Vagina (tissue), 2 donors: ENCODE data around the gene TAF4B.

Experiments
- POLR2A ChIP-seq, 2 donors: fragments of 450-650 bp; IDR thresholded peaks; one replicate each; pipeline ENCODE4 v1.6.1; 2017; ENCODE audit warnings: antibody characterized with exemption in 2 of 2, mild to moderate bottlenecking in 2 of 2, moderate library complexity in 2 of 2
- TF ChIP-seq, protein P1 (sequence below), 3 experiments: fragments of 450-650 bp in 2 of 3; fragments of 200-600 bp in 1 of 3; sonication (generic) in 1 of 3; IDR thresholded peaks; one replicate each; pipeline ENCODE4 v1.5.1; 2017 to 2019; ENCODE audit warnings: antibody characterized with exemption in 3 of 3, mild to moderate bottlenecking in 2 of 3, moderate library complexity in 2 of 3

DNA sequence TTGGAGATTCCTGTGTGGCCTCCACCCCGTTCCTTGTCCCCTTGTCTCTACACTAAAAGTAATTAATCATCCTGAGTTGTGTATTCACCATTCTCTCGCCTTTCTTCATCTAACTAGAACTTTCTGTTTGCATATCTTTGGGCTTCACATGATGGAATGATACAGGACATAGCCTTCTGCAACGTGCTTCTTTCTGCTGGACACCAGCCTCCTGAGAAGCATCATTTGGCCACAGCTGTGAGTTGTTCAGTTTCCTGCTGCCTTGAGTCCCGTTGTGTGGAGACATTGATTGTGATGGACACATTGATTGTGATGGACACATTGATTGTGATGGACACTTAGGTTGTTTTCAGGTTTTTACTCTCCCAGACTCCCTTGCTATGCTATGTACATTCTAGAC lies 182.8 kb downstream of the TAF4B start:
- TF ChIP-seq, protein P1, sequence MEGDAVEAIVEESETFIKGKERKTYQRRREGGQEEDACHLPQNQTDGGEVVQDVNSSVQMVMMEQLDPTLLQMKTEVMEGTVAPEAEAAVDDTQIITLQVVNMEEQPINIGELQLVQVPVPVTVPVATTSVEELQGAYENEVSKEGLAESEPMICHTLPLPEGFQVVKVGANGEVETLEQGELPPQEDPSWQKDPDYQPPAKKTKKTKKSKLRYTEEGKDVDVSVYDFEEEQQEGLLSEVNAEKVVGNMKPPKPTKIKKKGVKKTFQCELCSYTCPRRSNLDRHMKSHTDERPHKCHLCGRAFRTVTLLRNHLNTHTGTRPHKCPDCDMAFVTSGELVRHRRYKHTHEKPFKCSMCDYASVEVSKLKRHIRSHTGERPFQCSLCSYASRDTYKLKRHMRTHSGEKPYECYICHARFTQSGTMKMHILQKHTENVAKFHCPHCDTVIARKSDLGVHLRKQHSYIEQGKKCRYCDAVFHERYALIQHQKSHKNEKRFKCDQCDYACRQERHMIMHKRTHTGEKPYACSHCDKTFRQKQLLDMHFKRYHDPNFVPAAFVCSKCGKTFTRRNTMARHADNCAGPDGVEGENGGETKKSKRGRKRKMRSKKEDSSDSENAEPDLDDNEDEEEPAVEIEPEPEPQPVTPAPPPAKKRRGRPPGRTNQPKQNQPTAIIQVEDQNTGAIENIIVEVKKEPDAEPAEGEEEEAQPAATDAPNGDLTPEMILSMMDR (IDR thresholded peaks at IDR 0.05): no peak
- TF ChIP-seq POLR2A (IDR thresholded peaks at IDR 0.05): no peak
